Tibial artery (tissue), 4 donors: ENCODE data around the gene PGM1.
A peak's percentile ranks its signal among the peaks of the same experiment; 100 is the strongest.

ENCODE experiments used
- DNase-seq, 2 donors: peaks; one replicate each; pipeline ENCODE4 v3.0.0-alpha.2; 2019
- H3K27ac ChIP-seq, 2 donors: fragments of 200-600 bp; sonication (generic) in 1 of 2; 1 replicate in 1 of 2; 2 replicates in 1 of 2; pipeline ENCODE4 v1.5.1; 2018 to 2019; ENCODE audit warnings: mild to moderate bottlenecking in 1 of 2
- H3K27me3 ChIP-seq, 2 donors: fragments of 200-600 bp; sonication (generic) in 1 of 2; one replicate each; pipeline versions ENCODE4 v1.5.1 to v1.6.0; 2016 to 2019
- H3K36me3 ChIP-seq, 3 donors: fragments of 200-600 bp; sonication (generic) in 2 of 3; one replicate each; pipeline ENCODE4 v1.5.1; 2016 to 2019; ENCODE audit warnings: mild to moderate bottlenecking in 2 of 3
- H3K4me1 ChIP-seq, 4 donors: fragments of 200-600 bp; sonication (generic) in 2 of 4; 1 replicate in 3 of 4; 2 replicates in 1 of 4; pipeline ENCODE4 v1.5.1; 2016 to 2019
- H3K4me3 ChIP-seq, 2 donors: fragments of 200-600 bp; sonication (generic) in 1 of 2; 1 replicate in 1 of 2; 2 replicates in 1 of 2; pipeline ENCODE4 v1.5.1; 2018 to 2019; ENCODE audit warnings: mild to moderate bottlenecking in 2 of 2
- H3K9me3 ChIP-seq, 3 donors: fragments of 200-600 bp; sonication (generic) in 1 of 3; one replicate each; pipeline ENCODE4 v1.5.1; 2016 to 2019
- intact Hi-C: fragments of 100-400 bp; cut with DNase I; formaldehyde crosslinking; loops from one replicate; pipeline ENCODE4 v1.15.0; 2023; ENCODE audit warnings: low total_unique reads
- TF ChIP-seq, protein P1 (sequence below), 2 experiments: fragments of 200-600 bp in 1 of 2; fragments of 450-650 bp in 1 of 2; IDR thresholded peaks; one replicate each; pipeline ENCODE4 v1.5.1; 2017 to 2019; ENCODE audit warnings: antibody characterized with exemption in 2 of 2, mild to moderate bottlenecking in 1 of 2, moderate library complexity in 1 of 2

PGM1 gene

GRCh38 chr1:63686696-63687095 lies 93.5 kb downstream of the PGM1 start:
- H3K27me3 ChIP-seq, result no peaks in the 10 kb centered on the region
- TF ChIP-seq, protein P1, sequence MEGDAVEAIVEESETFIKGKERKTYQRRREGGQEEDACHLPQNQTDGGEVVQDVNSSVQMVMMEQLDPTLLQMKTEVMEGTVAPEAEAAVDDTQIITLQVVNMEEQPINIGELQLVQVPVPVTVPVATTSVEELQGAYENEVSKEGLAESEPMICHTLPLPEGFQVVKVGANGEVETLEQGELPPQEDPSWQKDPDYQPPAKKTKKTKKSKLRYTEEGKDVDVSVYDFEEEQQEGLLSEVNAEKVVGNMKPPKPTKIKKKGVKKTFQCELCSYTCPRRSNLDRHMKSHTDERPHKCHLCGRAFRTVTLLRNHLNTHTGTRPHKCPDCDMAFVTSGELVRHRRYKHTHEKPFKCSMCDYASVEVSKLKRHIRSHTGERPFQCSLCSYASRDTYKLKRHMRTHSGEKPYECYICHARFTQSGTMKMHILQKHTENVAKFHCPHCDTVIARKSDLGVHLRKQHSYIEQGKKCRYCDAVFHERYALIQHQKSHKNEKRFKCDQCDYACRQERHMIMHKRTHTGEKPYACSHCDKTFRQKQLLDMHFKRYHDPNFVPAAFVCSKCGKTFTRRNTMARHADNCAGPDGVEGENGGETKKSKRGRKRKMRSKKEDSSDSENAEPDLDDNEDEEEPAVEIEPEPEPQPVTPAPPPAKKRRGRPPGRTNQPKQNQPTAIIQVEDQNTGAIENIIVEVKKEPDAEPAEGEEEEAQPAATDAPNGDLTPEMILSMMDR (IDR thresholded peaks at IDR 0.05), result no peak
- no peaks in the 10 kb centered on the region for H3K36me3 ChIP-seq
- no peak overlapping the region for H3K4me3 ChIP-seq
- no peak for DNase-seq
- no peak overlapping the region for H3K27ac ChIP-seq
- H3K9me3 ChIP-seq, result no peaks in the 10 kb centered on the region
- intact Hi-C loops, result loop anchor here (5.0 kb wide), 2 partner anchors 86 to 451 kb away; partner anchors contain the start of gene ROR1
- H3K4me1 ChIP-seq, result peaks cover 0 to 6% (median 0%) of the 10 kb centered on the region in 4 donors

GRCh38 chr1:63688302-63688890 lies 95.2 kb downstream of the PGM1 start:
- H3K27ac ChIP-seq, result no peak overlapping the region
- no peak overlapping the region for H3K4me3 ChIP-seq
- no peaks in the 10 kb centered on the region for H3K9me3 ChIP-seq
- no peaks in the 10 kb centered on the region for H3K36me3 ChIP-seq
- H3K27me3 ChIP-seq, result no peaks in the 10 kb centered on the region
- H3K4me1 ChIP-seq, result peaks cover 0 to 20% (median 2%) of the 10 kb centered on the region in 4 donors
- TF ChIP-seq, protein P1 (IDR thresholded peaks at IDR 0.05), result no peak
- no peak for DNase-seq
- intact Hi-C loops, result loop anchor here (5.0 kb wide), 2 partner anchors 84 to 449 kb away; partner anchors contain the start of gene ROR1

- H3K4me1 ChIP-seq, result peaks cover 0 to 46% (median 11%) of the 10 kb centered on the region in 4 donors
- no peak overlapping the region for H3K4me3 ChIP-seq
- no peak for DNase-seq
- no peaks in the 10 kb centered on the region for H3K9me3 ChIP-seq
- intact Hi-C loops, result loop anchor here (10.0 kb wide), 2 partner anchors 224 to 474 kb away; no protein-coding TSS in a partner anchor
- TF ChIP-seq, protein P1 (IDR thresholded peaks at IDR 0.05), result no peak
- H3K27me3 ChIP-seq, result no peaks in the 10 kb centered on the region
- peak overlapping the region; percentile 58 to 88 for H3K27ac ChIP-seq
- no peaks in the 10 kb centered on the region for H3K36me3 ChIP-seq
Observed at GRCh38 chr1:63690966-63691700, 97.9 kb downstream of the PGM1 start.

GRCh38 chr1:63691701-63692425 lies 98.7 kb downstream of the PGM1 start:
- intact Hi-C loops, result loop anchor here (10.0 kb wide), 2 partner anchors 223 to 473 kb away; no protein-coding TSS in a partner anchor
- DNase-seq, result peak; percentile 69 to 75
- H3K4me3 ChIP-seq, result no peak overlapping the region
- no peaks in the 10 kb centered on the region for H3K27me3 ChIP-seq
- H3K36me3 ChIP-seq, result no peaks in the 10 kb centered on the region
- no peaks in the 10 kb centered on the region for H3K9me3 ChIP-seq
- H3K27ac ChIP-seq, result peak overlapping the region; percentile 88 to 90
- H3K4me1 ChIP-seq, result peaks cover 0 to 46% (median 11%) of the 10 kb centered on the region in 4 donors
- TF ChIP-seq, protein P1 (IDR thresholded peaks at IDR 0.05), result peak; percentile 74 to 93

- Histone ChIP-seq H3K36me3 (no peaks in the 10 kb centered on the region), H3K27me3 (no peaks in the 10 kb centered on the region), H3K9me3 (no peaks in the 10 kb centered on the region), H3K4me3 (no peak overlapping the region), H3K27ac (peak overlapping the region; percentile 88 to 90), H3K4me1 (peaks cover 0 to 63% (median 16%) of the 10 kb centered on the region in 4 donors)
- DNase-seq, result no peak
- TF ChIP-seq, protein P1 (IDR thresholded peaks at IDR 0.05), result no peak
- intact Hi-C loops, result loop anchor here (10.0 kb wide), 2 partner anchors 221 to 471 kb away; no protein-coding TSS in a partner anchor
Observed at GRCh38 chr1:63693944-63694571, 100.8 kb downstream of the PGM1 start.
